GM12892 (cell line): Measurements from ENCODE around the gene IL17RA.

ENCODE experiments used
- POLR2A ChIP-seq: IDR thresholded peaks from 2 replicates; pipeline ENCODE4 v1.6.1; 2011; ENCODE audit warnings: low read depth, low read length, control low read depth
- POLR2AphosphoS5 ChIP-seq: IDR thresholded peaks from 2 replicates; pipeline ENCODE4 v1.6.1; 2011; ENCODE audit warnings: low read depth, low read length, control low read depth
- TAF1 ChIP-seq: IDR thresholded peaks from 2 replicates; pipeline ENCODE4 v1.6.1; 2011; ENCODE audit warnings: low read depth, mild to moderate bottlenecking, control low read depth, low read length, borderline replicate concordance

- no peak for TF ChIP-seq POLR2A
- TF ChIP-seq TAF1: no peak
- no peak for TF ChIP-seq POLR2AphosphoS5
These were observed 26.6 kb upstream of the IL17RA start for GRCh38 chr22:17057959-17058814.
